Epithelial cell of esophagus (primary cell): ENCODE results near the gene VLDLR.
"Not testable (repeated sequence)": the region's sequence is repeated elsewhere in the genome, so short reads cannot be mapped to it uniquely, and the experiment has no call there.

ENCODE experiments used
- DNase-seq: peaks from one replicate; pipeline ENCODE4 v3.0.0; 2010; ENCODE audit warnings: low read depth
- H3K4me3 ChIP-seq: 2 replicates; pipeline ENCODE4 v1.5.1; 2011; ENCODE audit warnings: mild to moderate bottlenecking, low read length, control low read depth
- CTCF ChIP-seq: IDR thresholded peaks from 2 replicates; pipeline ENCODE4 v1.5.1; 2011; ENCODE audit warnings: low read depth, mild to moderate bottlenecking, low read length, control low read depth, inconsistent platforms; ENCODE audit not compliant: insufficient read depth; ENCODE audit errors: missing control alignments

The VLDLR gene

GRCh38 chr9:2700909-2701550 is 79.4 kb downstream of the VLDLR start:
- no peak for DNase-seq
- H3K4me3 ChIP-seq = no peak overlapping the region
- no peak for TF ChIP-seq CTCF

- TF ChIP-seq CTCF = no peak
- no peak for DNase-seq
- no peak overlapping the region for H3K4me3 ChIP-seq
Measured at GRCh38 chr9:2704504-2704903, 82.9 kb downstream of the VLDLR start.

- not testable (repeated sequence) for DNase-seq, H3K4me3 ChIP-seq
Measured at GRCh38 chr9:2707256-2707655, 85.7 kb downstream of the VLDLR start.
